NCI-H226 (cell line): ENCODE data around the gene PLA2G5.

Source experiments
- DNase-seq: peaks from one replicate; pipeline ENCODE4 v3.0.0-alpha.2; 2015

The PLA2G5 gene

DNA sequence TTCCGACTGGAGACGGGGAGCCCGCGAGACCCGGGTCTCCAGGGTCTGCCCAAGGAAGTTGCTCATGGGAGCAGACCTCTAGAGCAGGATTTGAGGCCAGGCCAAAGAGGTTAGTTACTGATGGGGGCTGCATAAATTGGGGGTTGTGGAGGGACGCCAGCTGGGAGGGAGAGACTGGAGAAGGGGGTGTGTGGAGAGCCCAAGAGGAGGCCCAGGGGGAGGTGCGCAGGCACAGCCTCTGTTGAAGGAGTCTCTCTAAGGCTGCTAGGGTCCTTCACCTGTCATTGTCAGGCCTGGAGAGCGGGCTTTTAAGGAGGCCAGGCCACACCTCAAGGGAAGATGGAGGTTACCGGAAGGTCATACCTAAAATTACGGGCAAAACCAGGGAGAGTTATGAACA lies 363 bp downstream of the PLA2G5 start:
- DNase-seq: no peak

DNA sequence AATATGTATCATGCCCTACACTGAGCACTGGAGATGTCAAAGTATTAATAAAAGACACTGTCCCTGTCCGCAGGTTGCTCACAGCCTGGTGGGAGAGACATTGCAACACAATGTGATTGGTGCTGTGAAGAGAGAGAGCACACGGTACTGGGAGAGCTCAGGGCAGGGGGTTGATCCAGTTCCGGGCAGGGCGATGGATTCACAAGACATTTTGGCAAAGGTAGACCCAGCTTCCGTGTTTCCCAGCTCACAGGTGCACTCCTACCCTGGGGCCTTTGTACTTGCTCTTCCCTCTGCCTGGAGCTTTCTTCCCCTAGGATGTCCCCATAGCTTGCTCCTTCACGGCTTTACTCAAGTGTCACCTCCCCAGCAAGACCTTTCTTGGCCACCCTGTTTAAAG lies 1.4 kb downstream of the PLA2G5 start:
- DNase-seq: no peak

DNA sequence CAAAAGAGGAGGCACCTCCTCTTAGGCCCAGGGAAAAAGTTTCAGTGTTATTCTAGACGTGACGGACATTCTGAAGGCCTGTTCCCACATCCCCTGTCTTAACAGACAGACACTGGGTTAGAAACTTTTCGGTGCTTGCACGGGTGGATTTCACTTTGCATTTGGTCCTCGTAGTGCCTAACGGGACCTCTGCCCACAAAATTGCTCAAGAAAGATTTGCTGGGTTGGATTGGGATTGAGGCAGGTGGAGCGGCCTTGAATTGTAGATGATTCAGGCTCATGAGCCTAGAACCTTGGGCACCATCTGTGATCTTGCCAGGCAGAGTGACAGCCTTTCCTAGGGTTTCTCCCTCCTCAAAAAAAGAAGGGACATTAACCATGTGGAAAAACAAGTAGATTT lies 2.8 kb downstream of the PLA2G5 start:
- no peak for DNase-seq

DNA sequence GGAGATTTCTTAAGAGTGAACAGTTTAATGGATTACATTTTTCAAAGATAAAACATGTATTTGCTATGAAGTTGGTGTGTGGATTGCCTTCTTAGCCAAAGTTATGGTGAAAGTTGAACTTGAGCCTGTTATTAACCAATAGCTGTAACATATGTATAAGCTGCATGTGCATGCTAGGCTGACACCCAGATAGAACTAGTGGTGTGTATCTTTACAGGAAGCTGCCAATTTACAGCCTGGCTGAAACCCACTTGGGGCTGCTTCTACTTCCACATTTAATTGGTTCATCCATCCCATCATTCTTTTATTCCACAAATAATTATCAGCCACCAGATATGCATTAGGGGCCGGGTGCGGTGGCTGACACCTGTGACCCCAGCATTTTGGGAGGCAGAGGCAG lies 3.3 kb downstream of the PLA2G5 start:
- no peak for DNase-seq

DNA sequence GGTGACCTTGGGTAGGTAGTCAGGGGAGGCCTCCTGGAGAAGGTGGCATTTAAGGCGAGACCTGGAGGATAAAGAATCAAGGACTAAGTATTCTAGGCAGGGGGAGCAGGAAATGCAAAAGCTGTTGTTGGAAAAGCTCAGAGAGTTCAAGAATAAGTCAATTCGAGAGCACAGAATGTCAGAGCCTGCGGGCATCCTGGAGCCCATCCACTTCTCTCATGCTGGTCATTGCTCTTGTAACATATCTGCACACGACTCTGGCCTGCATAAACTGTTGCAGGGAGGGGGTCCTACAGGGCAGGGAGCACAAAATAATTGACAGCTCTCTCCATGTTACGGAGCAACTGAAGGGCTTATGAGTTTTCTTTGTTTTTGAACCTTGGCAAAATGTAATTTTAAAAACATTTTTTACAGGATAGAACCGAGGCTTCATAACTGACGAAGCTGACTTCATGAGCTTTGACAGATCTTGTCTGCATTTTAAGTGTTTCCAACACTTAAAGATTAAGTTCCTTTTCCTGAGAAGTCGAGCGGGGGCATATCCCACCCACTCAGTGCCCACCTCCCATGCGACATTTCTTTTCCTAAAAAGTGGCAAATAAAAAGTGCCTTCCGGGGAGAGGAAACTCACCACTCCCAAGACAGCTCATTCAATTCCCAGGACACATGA lies 4.2 kb downstream of the PLA2G5 start:
- DNase-seq: no peak

DNA sequence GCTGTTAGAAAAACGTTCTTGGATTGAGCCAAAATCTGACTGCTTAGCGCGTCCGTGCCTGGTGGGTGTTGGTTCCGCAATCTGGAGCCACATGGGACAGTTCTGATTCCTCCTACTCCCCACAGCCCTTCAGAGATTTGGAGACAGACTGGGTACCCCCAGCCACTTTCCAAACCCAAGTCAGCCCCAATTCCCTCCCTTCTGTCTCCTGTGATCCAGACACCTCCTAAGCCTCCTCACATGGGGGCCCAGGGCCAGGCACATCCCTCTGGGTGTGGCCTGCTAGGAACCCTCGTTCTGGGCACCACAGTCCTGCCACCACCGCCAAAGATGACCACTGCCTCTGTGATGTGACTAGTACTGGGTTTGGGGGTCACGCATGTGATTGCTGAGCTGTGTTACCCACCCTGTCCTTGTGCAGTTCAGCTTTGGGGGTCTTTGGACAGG lies 4.8 kb downstream of the PLA2G5 start:
- no peak for DNase-seq

DNA sequence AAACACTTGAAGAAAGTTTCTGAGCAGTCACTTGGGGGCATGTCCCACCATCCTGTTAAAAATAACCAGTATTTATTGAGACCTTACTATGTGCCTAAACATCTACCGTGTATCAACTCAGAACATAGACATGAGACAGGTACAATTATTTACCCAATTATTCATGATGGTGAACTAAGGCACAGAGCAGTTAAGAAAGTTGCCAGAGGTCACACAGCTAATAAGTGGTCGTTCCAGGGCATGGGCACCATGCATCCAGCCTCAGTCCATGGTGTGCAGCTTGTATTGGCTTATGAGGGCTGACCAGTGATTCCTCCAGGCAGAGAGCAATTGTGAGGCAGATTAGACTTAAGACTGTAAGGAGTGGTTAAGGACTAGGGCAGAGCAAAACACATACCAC lies 5.4 kb downstream of the PLA2G5 start:
- DNase-seq: no peak

DNA sequence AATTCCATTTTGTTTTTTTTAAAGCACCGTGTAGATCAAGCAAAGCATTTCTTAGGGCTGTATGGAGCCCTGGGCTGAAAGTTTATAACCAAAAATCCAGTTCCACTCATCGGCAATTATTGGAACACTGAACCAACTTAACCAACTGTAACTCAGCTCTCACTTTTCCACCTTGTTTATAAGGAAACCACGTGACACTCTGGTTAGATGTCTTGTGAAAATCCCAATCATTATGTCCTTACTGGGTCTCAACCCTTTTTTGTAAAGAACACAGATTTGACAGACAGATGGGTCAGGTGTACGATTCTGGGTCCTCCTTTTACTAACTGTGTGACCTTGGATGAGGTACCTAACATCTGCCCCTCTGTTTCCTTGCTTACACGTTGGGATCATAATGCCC lies 6.2 kb downstream of the PLA2G5 start:
- DNase-seq: no peak

DNA sequence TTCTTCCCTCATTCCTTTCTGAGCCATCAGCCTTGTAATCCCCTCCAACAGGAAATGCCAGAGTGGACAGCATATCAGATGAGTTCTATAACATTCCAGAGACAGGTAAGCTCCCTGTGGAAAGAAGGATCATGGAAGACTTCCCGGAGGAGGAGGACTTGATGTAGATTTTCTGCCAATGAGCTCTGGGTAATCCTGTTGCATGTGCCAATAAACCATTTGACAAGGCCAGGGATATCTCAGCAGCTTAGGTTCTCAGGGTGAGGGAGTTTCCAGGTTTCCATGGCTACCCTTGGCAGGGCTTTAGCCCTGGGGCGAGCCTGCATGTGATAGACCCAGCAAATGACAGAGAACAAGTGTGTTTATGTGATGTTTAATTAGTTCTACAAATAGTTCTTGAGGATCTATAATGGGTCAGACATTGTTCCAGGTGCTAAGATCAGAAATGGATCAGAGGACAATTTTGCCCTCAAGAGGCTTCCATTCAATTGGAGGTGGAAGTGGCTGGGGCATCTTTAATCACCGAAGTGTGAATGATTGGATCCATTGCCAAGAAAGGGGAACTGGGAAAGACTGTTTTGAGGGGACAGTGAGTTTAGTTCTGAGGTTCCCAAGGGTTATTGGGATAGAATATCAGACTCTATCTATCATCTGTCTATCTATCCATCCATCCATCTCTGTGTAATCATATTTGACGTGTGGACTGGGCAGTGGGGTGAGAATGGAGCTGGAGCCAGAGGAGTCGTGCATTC lies 6.9 kb downstream of the PLA2G5 start:
- DNase-seq: peak; percentile 33

DNA sequence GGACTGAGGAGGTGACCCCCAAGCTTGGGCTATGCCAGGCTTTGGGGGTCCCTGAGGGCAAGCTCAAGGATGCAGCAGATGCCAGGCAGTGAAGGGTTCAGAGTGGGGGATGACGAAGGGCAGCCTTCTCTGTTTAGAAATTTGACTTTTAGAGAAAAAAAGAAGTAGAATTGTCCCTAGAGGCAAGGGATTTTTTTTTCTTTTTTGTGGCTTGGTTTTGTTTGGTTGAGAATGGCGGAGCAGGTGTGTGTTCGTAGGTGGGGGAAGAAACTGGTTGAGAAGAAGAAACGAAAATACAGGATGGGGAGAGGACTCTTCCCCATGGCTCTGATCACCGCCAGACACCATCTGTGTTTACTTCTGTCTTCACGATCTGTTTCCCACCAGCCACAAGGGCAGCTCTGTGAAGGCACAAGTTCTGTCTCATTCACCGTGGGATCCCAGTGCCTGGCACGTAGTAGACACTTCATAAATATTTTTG lies 8.2 kb downstream of the PLA2G5 start:
- no peak for DNase-seq

DNA sequence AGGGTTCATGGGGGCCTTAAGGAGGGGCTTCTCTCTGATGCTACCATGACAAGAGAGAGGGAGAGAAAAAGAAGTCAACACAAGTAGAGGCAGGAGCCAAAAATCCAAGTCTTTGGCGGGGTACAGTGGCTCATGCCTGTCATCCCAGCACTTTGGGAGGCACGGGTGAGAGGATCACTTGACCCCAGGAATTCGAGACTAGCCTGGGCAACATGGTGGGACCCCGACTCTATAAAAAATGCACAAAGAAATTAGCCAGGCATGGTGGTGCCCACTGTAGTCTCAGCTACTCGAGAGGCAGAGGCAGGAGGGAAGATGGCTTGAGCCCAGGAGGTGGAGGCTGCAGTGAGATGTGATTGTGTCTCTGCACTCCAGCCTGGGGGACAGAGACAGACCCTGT lies 8.7 kb downstream of the PLA2G5 start:
- DNase-seq: no peak

DNA sequence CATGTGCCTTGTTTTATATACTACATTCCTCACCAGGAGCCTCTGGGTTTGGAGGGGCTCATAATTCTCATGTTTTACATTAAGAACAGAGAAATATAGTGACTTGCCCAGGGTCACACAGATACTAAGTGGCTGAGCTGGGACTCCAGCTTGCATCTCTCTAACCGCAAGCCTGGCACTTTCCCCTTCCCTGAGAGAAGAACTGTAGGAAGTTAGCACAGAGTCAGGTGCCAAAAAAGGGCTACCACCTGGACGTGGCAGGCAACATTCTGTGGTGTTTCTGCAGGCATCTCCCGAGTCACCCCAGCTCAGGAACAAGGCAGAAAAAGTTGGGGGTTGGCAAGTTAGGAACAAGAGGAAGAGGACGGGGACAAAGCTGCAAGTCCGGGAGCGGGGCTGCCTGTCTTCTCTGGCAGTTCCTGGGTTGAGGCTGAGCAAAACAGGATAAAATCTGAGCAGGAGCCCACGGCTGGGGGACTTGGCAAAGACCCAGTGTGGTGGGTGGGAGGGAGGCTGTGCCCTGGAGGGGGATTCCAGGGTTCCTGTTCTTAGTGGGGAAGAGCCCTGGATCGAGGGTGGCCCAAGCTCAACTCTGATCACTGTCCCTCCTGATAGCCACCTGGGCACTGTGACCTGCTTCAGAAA lies 9.8 kb downstream of the PLA2G5 start:
- DNase-seq: no peak

DNA sequence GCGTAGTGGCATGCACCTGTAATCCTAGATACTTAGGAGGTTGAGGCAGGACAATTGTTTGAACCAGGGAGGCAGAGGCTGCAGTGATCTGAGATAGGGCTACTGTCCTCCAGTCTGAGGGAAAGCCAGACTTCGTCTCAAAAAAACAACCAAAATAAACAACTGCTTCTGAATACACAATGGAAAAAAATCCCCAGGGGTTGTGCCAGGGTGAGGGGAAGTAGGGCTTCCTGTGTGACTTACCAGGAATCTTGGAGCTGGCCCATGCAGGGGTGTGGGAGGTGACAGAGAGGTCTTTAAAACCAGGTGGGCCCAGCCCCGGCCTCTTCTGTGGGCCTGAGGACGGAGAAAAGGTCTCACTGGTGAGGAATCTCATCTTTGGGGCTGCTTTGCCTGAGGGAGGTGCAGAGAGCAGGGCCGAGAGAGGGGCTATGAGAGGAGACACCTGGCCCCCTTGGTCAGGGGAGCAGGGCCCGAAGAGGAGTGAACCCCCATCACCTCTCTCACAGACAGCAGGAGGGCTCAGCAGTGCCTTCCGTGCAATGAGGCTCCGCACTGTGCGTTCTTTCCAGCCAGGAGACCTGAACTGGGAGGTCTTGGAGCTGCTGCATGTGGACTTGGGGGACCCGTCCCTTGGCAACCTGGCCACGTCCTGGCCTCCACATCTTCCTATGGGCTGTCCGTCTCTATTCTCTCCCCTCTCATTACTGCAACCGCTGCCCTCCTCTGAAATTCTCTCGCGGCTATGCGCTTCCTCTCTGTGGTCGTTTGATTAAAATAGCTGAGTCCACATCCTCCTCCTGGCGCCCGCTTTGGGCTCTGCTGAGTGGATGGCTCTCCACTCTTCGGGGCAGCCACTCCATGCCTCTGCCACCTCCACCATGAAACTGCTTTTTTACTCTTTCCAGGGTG lies 10.7 kb downstream of the PLA2G5 start:
- no peak for DNase-seq

DNA sequence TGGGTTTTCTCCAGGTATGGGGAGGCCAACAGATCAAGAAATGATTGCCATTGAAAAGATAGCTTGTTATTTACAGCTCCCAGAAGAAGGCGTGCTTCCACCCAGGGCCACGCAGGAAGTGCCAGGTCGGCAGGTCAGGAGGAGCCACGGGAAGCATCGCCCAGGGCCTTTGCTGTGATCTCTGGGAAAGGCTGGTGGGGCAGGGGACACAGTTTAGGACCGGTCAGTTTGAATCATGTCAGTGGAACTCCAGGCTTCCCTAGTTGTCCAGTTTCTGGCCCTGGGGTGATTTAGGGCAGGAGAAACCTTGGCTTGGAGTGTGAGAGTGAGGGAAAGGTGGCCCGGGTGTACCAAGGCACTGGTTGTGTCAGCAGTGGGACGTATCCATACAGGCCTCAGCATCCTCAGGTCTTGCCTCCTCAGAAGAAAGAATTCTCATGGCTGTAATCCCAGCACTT lies 11.4 kb downstream of the PLA2G5 start:
- DNase-seq: no peak

DNA sequence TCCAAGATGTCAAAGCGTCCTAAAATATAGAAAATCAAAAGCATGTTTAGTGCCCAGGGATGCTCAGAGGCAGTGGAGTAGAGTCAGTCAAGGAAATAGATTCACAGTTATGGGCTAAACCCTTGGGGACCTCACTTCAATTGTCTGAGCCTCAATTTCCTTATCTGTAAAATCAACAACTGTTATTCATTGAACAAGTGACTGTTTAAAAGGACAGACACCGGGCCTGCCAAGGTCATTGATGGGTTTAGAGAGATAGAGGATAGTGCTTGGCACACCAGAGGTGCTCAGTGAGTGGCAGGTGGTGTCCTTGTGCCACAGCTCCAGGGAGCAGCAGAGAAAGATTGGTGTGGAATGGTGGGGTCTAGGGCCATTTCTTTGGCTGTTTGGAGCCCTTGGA lies 12.8 kb downstream of the PLA2G5 start:
- no peak for DNase-seq

DNA sequence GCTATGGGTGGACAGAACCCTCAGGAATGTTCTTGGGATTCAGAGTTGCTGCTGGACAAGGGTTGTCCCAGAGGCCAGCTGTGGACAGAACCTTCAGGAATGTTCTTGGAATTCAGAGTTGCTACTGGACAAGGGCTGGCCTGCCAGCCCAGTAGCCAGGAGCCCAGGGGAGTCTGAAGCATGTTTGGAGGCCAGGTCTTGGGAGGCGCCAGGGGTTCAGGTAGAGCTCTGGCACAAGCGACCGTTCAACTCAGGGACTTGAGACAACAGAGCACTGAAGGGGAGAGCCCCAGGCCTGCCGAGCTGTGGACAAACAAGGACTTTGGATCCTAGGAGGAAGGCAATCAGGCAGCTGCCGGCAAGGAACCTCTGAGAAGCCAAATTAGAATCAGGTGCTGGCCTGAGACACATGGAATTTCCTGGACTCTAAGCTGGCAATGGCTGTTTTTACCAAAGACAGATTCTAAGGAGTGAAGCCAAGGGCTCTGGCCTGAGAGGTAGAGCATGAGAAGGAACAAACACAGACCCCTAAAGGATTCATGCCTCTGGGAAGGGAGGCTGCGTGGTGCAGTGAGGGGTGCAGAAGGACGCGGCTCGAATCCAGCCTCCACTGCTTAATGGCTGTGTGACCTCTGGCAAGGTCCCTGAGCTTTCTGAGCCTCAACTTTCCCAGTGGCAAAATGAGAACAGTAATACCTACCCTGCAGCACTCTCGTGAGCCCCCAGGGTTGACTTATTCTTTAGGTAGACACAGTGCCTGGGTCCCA lies 13.4 kb downstream of the PLA2G5 start:
- DNase-seq: no peak

DNA sequence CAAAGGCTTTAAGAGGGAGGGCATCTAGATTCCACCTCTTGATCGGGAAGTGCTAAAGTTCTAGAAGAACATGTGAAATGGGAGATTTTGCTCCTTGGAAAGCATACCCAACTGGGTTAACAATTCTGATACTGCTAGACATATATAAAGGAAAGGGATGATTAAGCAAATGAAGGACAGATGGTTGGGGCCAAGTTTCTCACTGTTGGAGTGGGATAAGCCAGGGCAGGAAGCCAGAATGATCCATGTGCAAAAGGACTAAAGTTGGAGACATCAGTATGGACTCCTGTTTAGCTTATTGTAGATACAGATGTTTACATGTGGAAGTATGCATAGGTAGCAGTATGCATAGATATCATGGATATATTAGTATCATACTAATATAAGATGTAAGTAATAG lies 16.8 kb downstream of the PLA2G5 start:
- no peak for DNase-seq

DNA sequence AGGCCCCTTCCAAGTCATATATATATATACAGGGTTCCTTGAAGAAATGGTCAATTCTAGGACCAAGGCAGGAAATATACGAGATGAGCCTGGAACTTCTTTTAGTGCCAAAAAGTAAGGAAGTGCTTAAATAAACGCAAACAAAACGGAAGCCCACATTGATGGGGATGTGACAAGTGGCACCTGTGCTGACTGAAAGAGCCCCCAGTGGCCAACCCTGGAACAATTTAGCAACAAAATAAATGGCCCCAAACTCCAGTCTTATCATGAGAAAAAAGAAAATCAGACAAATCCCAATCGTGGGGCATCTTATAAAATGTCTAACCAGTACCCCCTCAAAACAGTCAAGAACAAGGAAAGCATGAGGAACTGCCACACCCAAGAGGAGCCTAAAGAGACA lies 17.7 kb downstream of the PLA2G5 start:
- no peak for DNase-seq

DNA sequence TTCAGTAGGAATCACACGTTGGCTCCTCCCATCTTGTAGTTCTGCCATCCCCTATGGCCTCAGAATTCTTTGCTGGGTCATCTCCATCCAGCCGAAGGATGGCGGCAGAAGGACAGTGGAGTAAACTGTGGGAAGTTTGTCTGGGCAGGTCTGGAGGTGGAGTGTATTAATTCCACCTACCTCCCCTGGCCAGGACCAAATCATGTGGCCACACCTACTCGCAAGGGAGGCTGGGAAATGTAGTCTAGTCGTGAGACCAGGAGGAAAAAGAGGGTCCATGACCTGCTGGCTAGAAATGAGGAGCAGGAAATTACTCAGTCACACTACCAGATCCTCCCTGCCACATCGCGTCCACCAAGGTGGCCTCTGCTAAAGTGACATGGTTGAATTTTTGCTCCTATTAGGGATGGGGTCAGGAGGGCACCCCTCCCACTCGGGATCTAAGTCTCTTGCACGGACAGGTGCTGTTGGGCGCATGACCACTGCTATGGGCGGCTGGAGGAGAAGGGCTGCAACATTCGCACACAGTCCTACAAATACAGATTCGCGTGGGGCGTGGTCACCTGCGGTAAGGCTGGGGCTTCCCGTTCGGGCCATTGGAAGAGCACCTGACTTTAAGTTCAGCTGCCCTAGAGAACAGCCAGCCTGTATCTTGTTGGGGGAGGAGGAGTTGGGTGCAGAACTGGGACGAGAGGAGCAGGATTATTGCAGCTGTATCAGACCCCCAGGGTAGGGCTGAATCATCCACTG lies 19.5 kb downstream of the PLA2G5 start:
- no peak for DNase-seq

DNA sequence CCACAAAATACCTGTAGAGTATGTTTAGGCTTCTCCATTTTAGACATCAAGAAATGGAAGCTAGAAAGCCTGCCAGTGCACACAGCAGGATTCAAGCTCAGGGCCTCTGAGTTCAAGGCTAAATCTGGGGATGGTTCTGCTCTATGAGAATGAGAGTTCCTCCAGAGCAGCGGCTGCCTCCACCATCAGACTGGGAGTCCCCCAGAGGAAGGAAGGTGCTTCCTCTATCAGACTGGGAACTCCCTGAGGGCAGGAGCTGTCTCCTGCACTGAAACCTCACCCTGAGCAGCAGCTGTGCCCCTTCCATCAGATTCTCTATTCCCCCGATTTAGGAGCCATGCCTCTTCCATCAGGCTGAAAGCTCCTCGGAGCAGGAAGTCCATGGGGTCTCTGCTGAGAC lies 20.1 kb downstream of the PLA2G5 start:
- no peak for DNase-seq

DNA sequence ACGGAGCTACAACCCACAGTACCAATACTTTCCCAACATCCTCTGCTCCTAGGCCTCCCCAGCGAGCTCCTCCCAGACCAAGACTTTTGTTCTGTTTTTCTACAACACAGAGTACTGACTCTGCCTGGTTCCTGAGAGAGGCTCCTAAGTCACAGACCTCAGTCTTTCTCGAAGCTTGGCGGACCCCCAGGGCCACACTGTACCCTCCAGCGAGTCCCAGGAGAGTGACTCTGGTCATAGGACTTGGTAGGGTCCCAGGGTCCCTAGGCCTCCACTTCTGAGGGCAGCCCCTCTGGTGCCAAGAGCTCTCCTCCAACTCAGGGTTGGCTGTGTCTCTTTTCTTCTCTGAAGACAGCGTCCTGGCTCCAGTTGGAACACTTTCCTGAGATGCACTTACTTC lies 20.6 kb downstream of the PLA2G5 start:
- no peak for DNase-seq
